ENCODE results near the gene BCL7C.
"Not testable (repeated sequence)": the region's sequence is repeated elsewhere in the genome, so short reads cannot be mapped to it uniquely, and the experiment has no call there.

The BCL7C gene

DNA sequence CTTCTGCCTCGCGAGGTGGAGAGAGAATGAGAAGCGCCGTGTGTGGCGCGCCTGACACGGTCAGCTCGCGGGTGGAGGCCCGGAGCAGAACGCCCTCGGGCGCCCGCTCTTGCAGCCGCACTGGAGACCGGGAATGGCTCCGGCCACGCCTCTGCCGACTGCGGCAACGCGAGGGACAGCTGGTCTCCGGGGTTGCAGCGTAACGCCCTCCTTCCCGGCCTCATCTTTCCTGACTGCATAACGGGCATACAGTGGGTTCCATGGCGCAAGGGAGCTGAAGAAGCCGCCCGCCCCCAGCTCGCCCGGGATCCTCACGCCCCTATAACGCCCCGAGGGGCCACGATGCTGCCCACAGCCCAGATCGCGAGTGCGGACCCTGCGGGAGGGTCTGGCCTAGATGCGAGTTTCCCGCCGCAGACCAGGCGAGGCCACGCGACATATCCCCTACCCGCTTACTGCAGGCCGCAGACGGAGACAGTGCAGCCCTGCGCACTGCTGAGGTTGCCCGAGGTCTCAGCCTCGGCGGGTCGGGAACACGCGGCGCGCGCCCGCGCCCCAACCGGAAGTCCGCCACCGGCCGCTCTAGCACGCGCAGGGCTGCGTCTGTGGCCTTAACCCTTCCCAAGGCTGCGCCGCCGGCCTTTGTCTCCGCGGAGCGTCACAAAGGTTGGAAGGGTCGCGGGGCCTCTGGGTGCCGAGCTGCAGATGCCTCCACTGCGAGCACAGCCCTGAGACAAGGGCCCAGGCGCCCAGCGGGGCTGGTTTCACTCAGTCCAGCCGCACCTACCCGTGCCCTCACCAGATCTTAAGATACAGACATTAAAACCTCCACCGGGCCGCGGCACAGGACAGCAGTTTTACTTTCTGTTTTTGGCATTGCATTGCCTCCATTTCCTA, 18.8 kb downstream of the BCL7C start:
- in situ Hi-C loops (cut with HindIII; ENCODE audit: low sequenced_read_pairs), result loop anchor here (5.0 kb wide), 1 partner anchor 103 kb away; no protein-coding TSS in a partner anchor

DNA sequence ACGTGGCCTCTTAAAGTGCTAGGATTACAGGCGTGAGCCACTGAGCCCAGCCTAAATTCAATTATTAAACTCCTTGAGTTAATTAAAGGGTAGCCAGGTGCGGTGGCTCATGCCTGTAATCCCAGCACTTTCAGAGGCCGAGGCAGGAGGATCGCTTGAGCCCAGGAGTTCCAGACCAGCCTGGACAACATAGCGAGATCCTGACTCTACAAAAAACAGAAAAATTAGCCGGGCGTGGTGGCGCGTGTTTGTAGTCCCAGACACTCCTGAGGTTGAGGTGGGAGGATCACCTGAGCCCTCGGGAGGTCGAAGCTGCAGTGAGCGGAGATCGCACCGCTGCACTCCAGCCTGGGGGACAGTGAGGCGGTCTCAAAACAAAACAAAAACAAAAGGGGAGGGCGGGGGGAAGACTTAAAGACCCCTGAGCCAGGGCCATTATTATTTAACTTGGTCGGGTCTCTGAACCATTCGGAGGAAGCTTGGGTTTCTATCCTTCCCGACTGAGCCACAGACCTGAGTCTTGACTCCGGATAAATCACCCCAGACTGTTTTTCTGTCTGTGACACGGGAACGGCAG, 19.5 kb downstream of the BCL7C start:
- in situ Hi-C loops (cut with HindIII; ENCODE audit: low sequenced_read_pairs), result no loop called here

GRCh38 chr16:30870904-30871303, 23.0 kb downstream of the BCL7C start:
- in situ Hi-C loops (cut with HindIII; ENCODE audit: low sequenced_read_pairs), result no loop called here

- in situ Hi-C loops (cut with HindIII; ENCODE audit: low sequenced_read_pairs), result no loop called here
Observed at GRCh38 chr16:30867747-30868146, 26.1 kb downstream of the BCL7C start.

- in situ Hi-C loops (cut with HindIII; ENCODE audit: low sequenced_read_pairs), result no loop called here
Observed at GRCh38 chr16:30866031-30866430, 27.8 kb downstream of the BCL7C start.

DNA sequence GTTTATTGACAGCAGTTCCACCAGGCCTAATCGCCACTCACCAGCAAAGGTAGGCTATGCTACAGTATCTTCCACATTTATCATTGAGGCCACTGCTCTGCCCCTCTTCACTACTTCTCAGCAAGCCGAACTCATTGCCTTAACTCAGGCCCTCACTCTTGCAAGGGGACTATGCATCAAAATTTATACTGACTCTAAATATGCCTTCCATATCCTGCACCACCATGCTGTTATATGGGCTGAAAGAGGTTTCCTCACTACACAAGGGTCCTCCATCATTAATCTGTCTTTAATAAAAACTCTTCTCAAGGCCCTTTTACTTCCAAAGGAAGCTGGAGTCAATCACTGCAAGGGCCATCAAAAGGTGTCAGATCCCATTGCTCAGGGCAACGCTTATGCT, 30.7 kb downstream of the BCL7C start:
- in situ Hi-C loops (cut with HindIII; ENCODE audit: low sequenced_read_pairs), result not testable (repeated sequence)

GRCh38 chr16:30860729-30861128, 33.1 kb downstream of the BCL7C start:
- in situ Hi-C loops (cut with HindIII; ENCODE audit: low sequenced_read_pairs), result not testable (repeated sequence)

- in situ Hi-C loops (cut with HindIII; ENCODE audit: low sequenced_read_pairs), result no loop called here
Observed at GRCh38 chr16:30858829-30859423, 35.0 kb downstream of the BCL7C start.

- in situ Hi-C loops (cut with HindIII; ENCODE audit: low sequenced_read_pairs), result no loop called here
Observed at GRCh38 chr16:30858111-30858495, 35.8 kb downstream of the BCL7C start.

DNA sequence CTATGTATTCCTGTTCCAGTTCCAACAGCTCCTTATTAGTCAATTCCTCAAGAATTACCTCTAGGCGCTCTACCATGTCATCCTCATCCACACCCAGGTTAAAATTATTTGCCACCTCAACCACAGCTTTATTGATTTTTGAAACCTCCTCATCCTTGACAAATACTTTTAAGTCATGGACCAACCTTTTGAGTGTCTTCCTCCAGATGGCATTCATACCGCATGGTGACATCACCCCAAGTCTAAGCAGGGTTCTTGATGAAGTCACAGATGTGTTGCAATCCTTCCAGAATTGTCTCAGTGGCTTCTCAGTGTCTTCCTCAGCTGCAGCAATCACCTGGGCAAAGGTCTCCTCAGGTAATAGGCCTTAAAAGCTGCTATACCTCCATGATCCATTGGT, 40.1 kb downstream of the BCL7C start:
- in situ Hi-C loops (cut with HindIII; ENCODE audit: low sequenced_read_pairs), result no loop called here

- in situ Hi-C loops (cut with HindIII; ENCODE audit: low sequenced_read_pairs), result no loop called here
Observed at GRCh38 chr16:30850246-30850645, 43.6 kb downstream of the BCL7C start.

DNA sequence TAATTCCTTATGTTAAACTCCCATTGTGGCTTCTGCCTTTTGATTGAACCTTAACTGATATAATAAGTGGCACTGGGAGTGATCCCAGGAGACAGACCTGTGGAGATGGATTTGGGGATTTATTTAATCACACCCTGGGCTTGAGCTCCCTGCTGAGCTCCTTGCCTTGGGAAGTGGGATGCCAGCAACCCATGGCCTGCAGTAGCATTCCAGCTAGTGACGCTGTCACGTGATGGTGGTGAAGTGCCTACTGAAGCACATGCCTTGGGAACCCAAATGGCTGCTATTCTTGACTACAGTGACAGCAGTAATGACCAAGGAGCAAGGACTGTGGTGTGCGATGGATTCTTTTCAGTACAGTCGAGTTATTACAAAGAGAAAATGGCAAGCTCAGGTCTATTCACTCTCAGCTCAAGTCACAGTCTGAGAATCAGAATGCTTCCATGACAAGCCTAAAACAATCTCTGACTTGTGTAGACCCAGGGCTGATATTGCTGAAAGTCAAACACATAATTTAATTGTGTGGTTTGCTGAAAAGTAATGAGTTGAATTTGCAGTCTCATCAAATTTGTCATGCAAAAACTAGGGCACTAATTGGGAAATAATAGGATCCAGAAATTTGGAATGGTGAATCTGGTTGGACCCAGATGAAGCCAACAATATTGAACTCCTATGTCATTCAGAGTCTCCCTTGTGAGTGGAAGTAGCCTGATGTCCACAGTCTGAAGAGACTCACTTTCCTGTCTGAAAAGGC, 47.1 kb downstream of the BCL7C start:
- in situ Hi-C loops (cut with HindIII; ENCODE audit: low sequenced_read_pairs), result no loop called here

DNA sequence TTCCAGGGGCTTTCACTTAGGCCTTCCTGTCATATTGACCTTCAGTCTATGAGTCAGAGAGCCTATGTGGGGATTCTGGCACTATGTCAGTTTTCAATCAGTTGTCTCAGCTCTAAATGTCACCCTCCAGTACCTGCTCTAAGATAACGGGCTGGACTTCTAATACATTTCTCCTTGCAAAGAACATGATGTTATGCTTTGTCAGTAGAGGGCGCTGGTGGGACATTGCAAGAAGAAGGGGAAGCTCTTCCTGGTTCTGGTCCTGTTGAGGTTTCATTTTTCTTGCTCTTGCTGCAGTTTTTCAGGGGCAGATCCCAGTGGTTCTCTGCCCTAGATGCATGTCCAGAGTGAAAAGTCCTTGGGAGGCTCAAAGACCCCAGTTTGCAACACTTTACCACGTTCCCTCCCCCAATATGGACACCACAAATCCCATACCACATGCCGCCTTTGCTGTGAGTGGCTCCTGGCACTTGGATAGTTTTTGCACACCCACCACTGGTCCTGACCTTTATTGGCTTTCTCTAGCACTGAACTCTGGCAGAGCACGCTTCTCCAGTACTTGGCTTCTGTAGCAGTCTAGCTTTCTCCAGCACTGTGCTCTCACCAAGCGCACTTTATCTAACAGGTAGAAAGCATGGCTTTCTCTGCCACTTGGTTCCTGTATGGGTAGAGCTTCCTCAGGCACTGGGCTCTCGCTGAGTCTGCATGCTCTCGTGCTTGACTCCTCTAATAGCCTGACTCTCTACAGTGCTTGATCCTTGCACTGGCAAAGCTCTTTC, 49.0 kb downstream of the BCL7C start:
- in situ Hi-C loops (cut with HindIII; ENCODE audit: low sequenced_read_pairs), result no loop called here

GRCh38 chr16:30844346-30844670, 49.6 kb downstream of the BCL7C start:
- in situ Hi-C loops (cut with HindIII; ENCODE audit: low sequenced_read_pairs), result no loop called here

DNA sequence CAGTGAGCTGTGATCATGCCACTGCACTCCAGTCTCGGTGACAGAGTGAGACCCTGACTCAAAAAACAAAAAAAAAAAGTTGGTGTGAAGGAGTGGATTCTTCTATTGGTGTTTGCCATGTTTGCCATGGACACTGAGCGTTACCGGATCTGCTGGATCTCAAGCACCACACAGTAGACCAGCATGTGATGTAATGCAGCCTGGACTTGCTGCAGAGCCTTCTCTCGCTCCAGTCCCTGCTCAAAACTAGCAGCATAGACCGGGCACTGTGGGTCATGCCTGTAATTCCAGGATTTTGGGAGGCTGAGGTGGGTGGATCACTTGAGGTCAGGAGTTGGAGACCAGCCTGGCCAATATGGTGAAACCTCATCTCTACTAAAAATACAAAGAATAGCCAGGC, 50.4 kb downstream of the BCL7C start:
- in situ Hi-C loops (cut with HindIII; ENCODE audit: low sequenced_read_pairs), result no loop called here

GRCh38 chr16:30842971-30843370, 50.9 kb downstream of the BCL7C start:
- in situ Hi-C loops (cut with HindIII; ENCODE audit: low sequenced_read_pairs), result no loop called here

DNA sequence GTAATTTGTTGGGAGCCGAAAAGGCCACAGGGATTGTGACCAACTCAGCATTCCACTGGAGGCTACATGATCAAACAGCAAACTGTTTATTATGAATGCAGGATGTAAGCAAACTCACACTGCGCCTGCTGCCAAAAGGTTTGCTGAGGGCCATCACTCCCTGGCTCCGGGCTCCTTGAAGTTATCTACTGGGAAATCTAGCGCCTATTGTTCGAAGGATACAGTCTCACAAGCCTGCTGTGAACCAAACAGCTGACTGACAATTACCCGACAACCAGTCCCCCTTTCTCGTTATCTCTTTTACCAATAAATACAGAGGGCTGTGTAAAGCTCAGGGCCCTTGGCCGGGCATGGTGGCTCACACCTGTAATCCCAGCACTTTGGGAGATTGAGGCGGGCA, 52.5 kb downstream of the BCL7C start:
- in situ Hi-C loops (cut with HindIII; ENCODE audit: low sequenced_read_pairs), result no loop called here

DNA sequence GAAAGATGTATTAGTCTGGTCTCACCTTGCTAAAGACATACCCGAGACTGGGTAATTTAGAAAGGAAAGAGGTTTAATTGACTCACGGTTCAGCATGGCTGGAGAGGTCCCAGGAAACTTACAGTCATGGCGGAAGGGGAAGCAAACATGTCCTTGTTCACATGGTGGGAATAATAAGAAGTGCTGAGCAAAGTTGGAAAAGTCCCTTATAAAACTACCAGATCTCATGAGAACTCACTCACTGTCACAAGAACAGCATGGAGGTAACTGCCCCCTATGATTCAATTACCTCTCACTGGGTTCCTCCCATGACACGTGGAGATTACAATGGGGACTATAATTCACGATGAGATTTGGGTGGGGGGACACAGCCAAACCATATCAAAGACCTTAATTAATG, 53.3 kb downstream of the BCL7C start:
- in situ Hi-C loops (cut with HindIII; ENCODE audit: low sequenced_read_pairs), result no loop called here

DNA sequence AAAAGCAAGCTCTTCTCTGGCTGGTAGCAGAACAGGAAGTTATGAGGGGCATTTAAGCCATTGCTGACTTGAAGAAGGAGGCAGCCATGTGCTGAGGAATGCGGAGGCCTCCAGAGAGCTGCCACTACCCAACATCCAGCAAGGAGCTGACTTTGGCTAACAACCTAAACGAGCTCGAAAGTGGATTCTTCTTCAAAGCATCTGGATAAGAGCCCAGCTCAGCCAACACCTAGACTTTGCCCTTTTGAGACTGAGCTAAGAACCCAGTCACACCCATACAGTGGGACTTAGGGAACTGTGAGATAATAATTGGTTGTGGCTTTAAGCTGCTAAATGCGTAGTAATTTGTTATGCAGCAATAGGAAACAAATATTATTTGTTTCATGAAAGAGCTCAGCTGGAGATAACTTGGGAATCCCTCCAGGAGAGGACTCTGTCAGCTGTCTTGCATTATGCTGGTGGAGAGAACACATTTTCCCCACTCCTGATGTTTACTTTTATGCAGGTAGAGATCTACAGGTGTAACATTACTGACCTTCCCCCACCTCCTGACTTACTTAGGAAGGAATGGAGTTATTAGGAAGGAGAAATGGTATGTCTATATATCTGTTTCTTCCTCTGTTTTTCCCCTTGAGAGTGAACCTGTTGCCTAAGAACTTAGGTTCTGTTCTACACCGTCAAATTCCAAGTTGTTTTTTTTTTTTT, 54.2 kb downstream of the BCL7C start:
- in situ Hi-C loops (cut with HindIII; ENCODE audit: low sequenced_read_pairs), result no loop called here

GRCh38 chr16:30838876-30839471, 54.9 kb downstream of the BCL7C start:
- in situ Hi-C loops (cut with HindIII; ENCODE audit: low sequenced_read_pairs), result no loop called here

Measured in endothelial cell of hepatic sinusoid (primary cell).